ENCODE measurements around the gene TBXA2R. TPM values are rescaled to one million over a fixed set of nuclear protein-coding genes. Genes with fewer than 3 reads are reported as not detected.

TBXA2R gene
- total and polyA plus RNA-seq, 2 of the 4 experiments (the other 2 are of a cell fraction) = 0.36 to 2.3 TPM

DNA sequence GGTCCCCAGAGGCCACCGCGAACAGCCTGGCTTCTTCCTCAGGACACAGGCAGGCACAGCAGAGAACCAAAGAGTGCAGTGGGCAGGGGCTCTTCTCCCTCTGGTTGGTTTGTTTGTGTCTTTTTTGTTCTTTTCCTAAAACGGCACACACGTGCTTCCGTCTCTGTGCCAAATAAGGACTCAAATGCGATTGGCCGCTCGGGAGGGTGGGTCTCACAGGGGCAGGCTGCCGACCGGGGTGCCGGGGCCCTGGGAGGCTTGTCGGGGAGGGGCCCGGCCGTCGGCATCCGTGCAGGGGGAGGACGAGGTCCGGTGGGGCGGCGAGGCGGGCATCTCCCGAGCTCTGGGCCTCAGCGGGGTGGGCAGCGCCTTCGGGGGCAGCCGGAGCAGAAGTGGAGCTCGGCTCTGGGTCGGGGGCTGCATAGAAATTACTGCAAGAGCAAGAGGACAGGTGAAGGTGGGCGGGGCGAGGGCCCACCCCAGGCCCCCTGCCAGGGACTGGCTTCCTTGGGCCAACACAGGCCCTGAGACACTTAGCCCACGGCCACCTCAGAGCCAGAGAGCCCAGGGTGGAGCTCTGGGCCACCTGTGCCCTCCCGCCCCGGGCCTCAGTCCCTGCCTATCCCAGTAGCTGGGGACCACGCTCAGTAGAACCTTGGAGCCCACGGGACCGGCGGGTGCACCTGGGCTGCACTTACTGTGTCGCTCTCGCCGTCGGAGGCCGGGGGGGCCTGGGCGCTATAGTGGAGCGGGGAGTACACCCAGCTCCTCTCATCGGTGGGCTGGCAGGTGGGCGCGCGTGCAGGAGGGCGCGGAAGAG lies 26.3 kb upstream of the TBXA2R start:
- CTCF ChIA-PET = no interaction called here
- no TSS peak for BruUV-seq (replicated peaks)

More for the DNA sequence above, 26.3 kb upstream of the TBXA2R start:
- Histone ChIP-seq H4K5ac (ENCODE audit: low read depth, low read length) (no peak overlapping the region), H4K20me1 (ENCODE audit: insufficient read depth, low read length) (no peaks in the 10 kb centered on the region), H3K4me2 (ENCODE audit: low read depth, low read length) (no peak overlapping the region), H2AK5ac (ENCODE audit: low read depth, low read length) (no peak overlapping the region), H3K9ac (ENCODE audit: low read depth, low read length) (no peak overlapping the region), H2AK9ac (replicated peaks; ENCODE audit: low read depth, low read length, poor library complexity) (peak overlapping the region; percentile 28), H4K91ac (ENCODE audit: insufficient read depth, low read depth, low read length) (no peak overlapping the region), H3K27me3 (ENCODE audit: control insufficient read depth, insufficient read depth, low read length) (no peaks in the 10 kb centered on the region), H2AFZ (replicated peaks; ENCODE audit: low read length, poor library complexity) (no peak overlapping the region), H2BK120ac (ENCODE audit: low read depth, low read length) (no peak overlapping the region), H3K9me1 (ENCODE audit: insufficient read depth, low read length) (no peaks in the 10 kb centered on the region), H3K9me3 (ENCODE audit: control insufficient read depth, insufficient read depth, low read length) (no peaks in the 10 kb centered on the region), H2BK15ac (ENCODE audit: low read depth, low read length) (no peak overlapping the region), H3K23ac (ENCODE audit: low read depth, low read length) (no peak overlapping the region), H3K27ac (ENCODE audit: insufficient read depth, low read length) (no peak overlapping the region), H4K8ac (ENCODE audit: low read depth in 2 of 2, low read length in 2 of 2) (no peak overlapping the region), H3K56ac (ENCODE audit: extremely low read depth, insufficient read depth, low read length) (no peak overlapping the region), H3K36me3 (ENCODE audit: control insufficient read depth, insufficient read depth, low read length) (peaks cover 28% of the 10 kb centered on the region), H3K14ac (replicated peaks; ENCODE audit: low read depth, low read length) (no peak overlapping the region), H2BK20ac (ENCODE audit: low read depth, low read length) (no peak overlapping the region), H3K4ac (ENCODE audit: low read depth, low read length) (no peak overlapping the region), H3K79me1 (ENCODE audit: low read depth in 1 of 2, low read length in 2 of 2) (no peaks in the 10 kb centered on the region), H2BK5ac (ENCODE audit: low read depth, low read length, poor library complexity, severe bottlenecking) (no peak overlapping the region), H3K4me3 (ENCODE audit: insufficient read depth, low read depth, low read length) (no peak overlapping the region), H3K18ac (ENCODE audit: low read depth, low read length) (no peak overlapping the region), H3K4me1 (ENCODE audit: control insufficient read depth, insufficient read depth, low read length) (no peaks in the 10 kb centered on the region)
- POLR2A ChIA-PET (ENCODE audit: unreplicated experiment) = no interaction called here
- in situ Hi-C loops (cut with MboI; ENCODE audit: low sequenced_read_pairs) = no loop called here
- WGBS, 2 experiments (ENCODE audit: extremely low coverage in 2 of 2, insufficient read length in 1 of 2) = 91% methylated on average over 33 of the region's 50 CpGs; no CpG with 5 or more reads in 1 of the 2 experiments
- no peak for TF ChIP-seq BHLHE40 (IDR thresholded peaks at IDR 0.05; ENCODE audit: low read depth, low read length)
- no peak for TF ChIP-seq RCOR1 (IDR thresholded peaks at IDR 0.05; ENCODE audit: insufficient replicate concordance, low read length)
- TF ChIP-seq POLR2A (IDR thresholded peaks at IDR 0.05; ENCODE audit: low read depth, low read length) = no peak
- no peak for TF ChIP-seq FOS (IDR thresholded peaks at IDR 0.05; ENCODE audit: low read depth, low read length)
- TF ChIP-seq, protein P1, sequence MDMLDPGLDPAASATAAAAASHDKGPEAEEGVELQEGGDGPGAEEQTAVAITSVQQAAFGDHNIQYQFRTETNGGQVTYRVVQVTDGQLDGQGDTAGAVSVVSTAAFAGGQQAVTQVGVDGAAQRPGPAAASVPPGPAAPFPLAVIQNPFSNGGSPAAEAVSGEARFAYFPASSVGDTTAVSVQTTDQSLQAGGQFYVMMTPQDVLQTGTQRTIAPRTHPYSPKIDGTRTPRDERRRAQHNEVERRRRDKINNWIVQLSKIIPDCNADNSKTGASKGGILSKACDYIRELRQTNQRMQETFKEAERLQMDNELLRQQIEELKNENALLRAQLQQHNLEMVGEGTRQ (IDR thresholded peaks at IDR 0.05; ENCODE audit: low read depth, low read length) = no peak
- dilution Hi-C loops (cut with HindIII; ENCODE audit: low sequenced_read_pairs, unreplicated experiment) = no loop called here
- intact Hi-C loops (cut with micrococcal nuclease) = no loop called here
- DNase-seq = no peak
- no peak for ATAC-seq (ENCODE audit: low read depth)
